KBM-7 (cell line): ENCODE data around the gene C18orf63.
A peak's percentile ranks its signal among the peaks of the same experiment; 100 is the strongest.

ENCODE experiments used
- DNase-seq: peaks from one replicate; pipeline ENCODE4 v3.0.0-alpha.2; 2015
- in situ Hi-C: fragments of 300-500 bp; cut with MboI; formaldehyde crosslinking; loops from 2 replicates; pipeline ENCODE4 v1.14.3; 2020; ENCODE audit warnings: low sequenced_read_pairs, low pct_unique_long_range_greater_than_20kb, mixed read lengths

C18orf63 gene

GRCh38 chr18:74367905-74368304, 52.3 kb downstream of the C18orf63 start:
- no peak for DNase-seq
- in situ Hi-C loops: no loop called here

- in situ Hi-C loops: no loop called here
- DNase-seq: no peak
Observed at GRCh38 chr18:74368901-74369705, 53.5 kb downstream of the C18orf63 start.

GRCh38 chr18:74370115-74370514, 54.5 kb downstream of the C18orf63 start:
- in situ Hi-C loops: no loop called here
- no peak for DNase-seq

GRCh38 chr18:74373428-74373827, 57.8 kb downstream of the C18orf63 start:
- in situ Hi-C loops: no loop called here
- DNase-seq: no peak

GRCh38 chr18:74375999-74376398, 60.4 kb downstream of the C18orf63 start:
- in situ Hi-C loops: no loop called here
- DNase-seq: no peak

- no peak for DNase-seq
- in situ Hi-C loops: no loop called here
Observed at GRCh38 chr18:74376523-74376922, 60.9 kb downstream of the C18orf63 start.

- DNase-seq: no peak
- in situ Hi-C loops: no loop called here
Observed at GRCh38 chr18:74377776-74378175, 62.1 kb downstream of the C18orf63 start.

GRCh38 chr18:74378179-74378682, 62.6 kb downstream of the C18orf63 start:
- in situ Hi-C loops: no loop called here
- DNase-seq: no peak

GRCh38 chr18:74380916-74381315, 65.3 kb downstream of the C18orf63 start:
- in situ Hi-C loops: no loop called here

GRCh38 chr18:74381621-74382295, 66.1 kb downstream of the C18orf63 start:
- in situ Hi-C loops: no loop called here
- DNase-seq: no peak

More at GRCh38 chr18:74380916-74381315, 65.3 kb downstream of the C18orf63 start:
- no peak for DNase-seq

GRCh38 chr18:74382481-74383017, 66.9 kb downstream of the C18orf63 start:
- in situ Hi-C loops: no loop called here
- no peak for DNase-seq

- no peak for DNase-seq
- in situ Hi-C loops: no loop called here
Observed at GRCh38 chr18:74387383-74387782, 71.7 kb downstream of the C18orf63 start.

- DNase-seq: no peak
- in situ Hi-C loops: no loop called here
Observed at GRCh38 chr18:74388227-74388626, 72.6 kb downstream of the C18orf63 start.

GRCh38 chr18:74389171-74389927, 73.7 kb downstream of the C18orf63 start:
- no peak for DNase-seq
- in situ Hi-C loops: no loop called here

GRCh38 chr18:74389991-74390390, 74.4 kb downstream of the C18orf63 start:
- in situ Hi-C loops: no loop called here
- peak; percentile 24 for DNase-seq

GRCh38 chr18:74390900-74391299, 75.3 kb downstream of the C18orf63 start:
- in situ Hi-C loops: no loop called here
- peak; percentile 30 for DNase-seq

- DNase-seq: no peak
- in situ Hi-C loops: no loop called here
Observed at GRCh38 chr18:74392323-74392722, 76.7 kb downstream of the C18orf63 start.

- in situ Hi-C loops: no loop called here
Observed at GRCh38 chr18:74395006-74395405, 79.4 kb downstream of the C18orf63 start.

GRCh38 chr18:74395648-74396154, 80.1 kb downstream of the C18orf63 start:
- DNase-seq: no peak

More at GRCh38 chr18:74395006-74395405, 79.4 kb downstream of the C18orf63 start:
- no peak for DNase-seq

More at GRCh38 chr18:74395648-74396154, 80.1 kb downstream of the C18orf63 start:
- in situ Hi-C loops: no loop called here
